Measurements from ENCODE around the gene ATG13.
A peak's percentile ranks its signal among the peaks of the same experiment; 100 is the strongest.
"Not testable (repeated sequence)": the region's sequence is repeated elsewhere in the genome, so short reads cannot be mapped to it uniquely, and the experiment has no call there.

Gene ATG13

GRCh38 chr11:46617134-46617971 is at the start of gene ATG13, which contains the start of gene HARBI1:
TSS of gene ATG13 (plus strand) at chr11:46617553. CDS start at chr11:46644292, 26,739 bp downstream.
TSS of gene HARBI1 (minus strand) at chr11:46617227. CDS start at chr11:46616237, 990 bp downstream.
- DNase-seq, result peak; percentile 92

- no peak for DNase-seq
Observed at GRCh38 chr11:46570790-46571398, 46.5 kb upstream of the ATG13 start.

- no peak for DNase-seq
Observed at GRCh38 chr11:46574656-46575055, 42.7 kb upstream of the ATG13 start.

GRCh38 chr11:46577058-46577457 is 40.3 kb upstream of the ATG13 start:
- DNase-seq, result no peak

DNA sequence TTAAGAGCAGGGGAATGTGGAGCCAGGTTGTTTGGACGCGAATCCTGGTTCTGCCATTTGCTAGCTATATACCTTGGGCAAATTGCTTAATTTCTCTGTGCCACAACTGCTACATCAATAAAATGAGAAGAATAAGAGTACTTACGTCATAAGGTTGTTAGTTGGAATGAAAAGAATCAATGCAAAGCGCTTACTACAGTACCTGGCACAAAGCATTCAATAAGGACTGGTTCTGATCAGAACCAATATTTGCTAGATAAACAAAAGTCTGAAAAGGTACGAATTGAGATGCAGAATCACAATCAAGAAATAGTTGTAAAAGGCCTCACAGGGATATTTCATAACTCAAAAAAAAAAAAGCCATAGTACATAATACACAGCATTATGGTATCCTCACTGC is 34.8 kb upstream of the ATG13 start:
- DNase-seq, result no peak

- not testable (repeated sequence) for DNase-seq
Observed at GRCh38 chr11:46583513-46583912, 33.8 kb upstream of the ATG13 start.

GRCh38 chr11:46588131-46588530 is 29.2 kb upstream of the ATG13 start:
- DNase-seq, result no peak

DNA sequence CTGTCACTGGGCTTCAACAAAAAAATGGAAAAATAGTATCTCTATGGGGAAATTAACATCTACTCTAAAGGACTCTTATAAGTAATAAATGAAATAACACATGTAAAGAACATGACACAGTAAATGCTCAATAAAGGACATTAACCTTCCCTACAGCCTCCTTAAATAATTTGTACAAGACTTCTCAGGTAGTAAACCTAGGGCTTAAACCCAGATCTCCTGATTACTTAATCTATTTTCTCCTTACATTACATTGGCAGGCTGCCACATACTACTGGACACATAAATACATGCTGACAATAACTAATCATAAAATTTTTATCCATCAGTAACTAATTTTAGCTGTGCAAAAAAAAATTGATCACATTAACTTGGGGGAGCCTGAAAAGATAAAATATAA is 28.4 kb upstream of the ATG13 start:
- no peak for DNase-seq

DNA sequence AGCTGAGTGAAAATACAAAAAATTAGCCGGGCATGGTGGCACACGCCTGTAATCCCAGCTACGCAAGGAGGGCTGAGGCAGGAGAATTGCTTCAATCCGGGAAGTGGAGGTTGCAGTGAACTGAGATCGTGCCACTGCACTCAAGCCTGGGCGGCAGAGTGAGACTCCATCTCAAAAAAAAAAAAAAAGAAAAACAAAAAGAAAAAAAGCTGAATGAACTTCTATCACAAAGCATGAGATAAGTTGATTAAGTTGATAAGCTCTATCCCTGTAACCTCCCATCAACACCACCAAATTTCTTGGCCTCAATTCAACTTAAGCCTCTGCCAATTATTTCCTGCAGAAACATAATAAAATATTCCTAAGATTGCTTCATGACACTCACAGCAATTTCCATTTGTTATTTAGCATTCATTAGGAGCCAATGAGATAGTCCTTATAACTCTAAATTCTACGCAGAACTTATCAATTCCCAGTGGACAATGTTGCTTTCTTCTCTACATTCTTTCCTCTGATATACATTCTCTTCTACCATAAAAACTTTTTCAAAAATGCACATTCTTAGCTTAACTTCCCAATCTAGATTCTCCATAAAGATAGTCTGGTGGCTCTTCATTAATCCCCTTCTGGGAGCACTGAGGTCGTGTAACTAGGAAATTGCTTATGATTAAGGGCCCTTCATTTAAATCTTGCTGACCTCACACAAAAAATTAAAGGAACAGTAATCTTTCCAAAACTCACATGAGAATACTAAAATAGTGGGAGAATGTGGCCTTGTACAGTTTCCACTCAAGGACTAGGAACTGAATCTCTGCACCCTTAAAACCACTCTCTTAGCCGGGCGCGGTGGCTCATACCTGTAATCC is 26.4 kb upstream of the ATG13 start:
- no peak for DNase-seq

GRCh38 chr11:46593550-46594373 is 23.6 kb upstream of the ATG13 start, which contains the start of gene AMBRA1:
TSS of gene AMBRA1 (minus strand) at chr11:46594023. CDS start at chr11:46548380, 45,643 bp downstream.
- DNase-seq, result peak; percentile 76

DNA sequence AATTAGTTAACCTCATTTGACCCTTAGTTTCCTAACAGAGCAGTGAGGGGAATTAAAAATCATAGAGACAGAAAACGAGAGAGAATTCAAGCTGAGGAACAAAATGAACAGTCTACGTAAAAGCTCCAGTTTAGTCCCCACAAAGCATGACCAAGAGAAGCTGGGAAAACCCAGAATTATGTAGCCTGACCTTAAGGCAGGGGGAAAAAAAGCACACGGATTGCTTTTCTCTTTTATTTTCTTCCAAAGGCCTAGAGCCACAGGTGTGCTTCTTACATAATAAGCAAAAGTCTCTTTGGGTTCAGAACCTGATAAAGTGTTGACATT is 23.0 kb upstream of the ATG13 start:
- no peak for DNase-seq

GRCh38 chr11:46594785-46595184 is 22.6 kb upstream of the ATG13 start:
- no peak for DNase-seq

GRCh38 chr11:46597155-46597554 is 20.2 kb upstream of the ATG13 start:
- no peak for DNase-seq

- DNase-seq, result no peak
Observed at GRCh38 chr11:46597609-46598219, 19.6 kb upstream of the ATG13 start.

DNA sequence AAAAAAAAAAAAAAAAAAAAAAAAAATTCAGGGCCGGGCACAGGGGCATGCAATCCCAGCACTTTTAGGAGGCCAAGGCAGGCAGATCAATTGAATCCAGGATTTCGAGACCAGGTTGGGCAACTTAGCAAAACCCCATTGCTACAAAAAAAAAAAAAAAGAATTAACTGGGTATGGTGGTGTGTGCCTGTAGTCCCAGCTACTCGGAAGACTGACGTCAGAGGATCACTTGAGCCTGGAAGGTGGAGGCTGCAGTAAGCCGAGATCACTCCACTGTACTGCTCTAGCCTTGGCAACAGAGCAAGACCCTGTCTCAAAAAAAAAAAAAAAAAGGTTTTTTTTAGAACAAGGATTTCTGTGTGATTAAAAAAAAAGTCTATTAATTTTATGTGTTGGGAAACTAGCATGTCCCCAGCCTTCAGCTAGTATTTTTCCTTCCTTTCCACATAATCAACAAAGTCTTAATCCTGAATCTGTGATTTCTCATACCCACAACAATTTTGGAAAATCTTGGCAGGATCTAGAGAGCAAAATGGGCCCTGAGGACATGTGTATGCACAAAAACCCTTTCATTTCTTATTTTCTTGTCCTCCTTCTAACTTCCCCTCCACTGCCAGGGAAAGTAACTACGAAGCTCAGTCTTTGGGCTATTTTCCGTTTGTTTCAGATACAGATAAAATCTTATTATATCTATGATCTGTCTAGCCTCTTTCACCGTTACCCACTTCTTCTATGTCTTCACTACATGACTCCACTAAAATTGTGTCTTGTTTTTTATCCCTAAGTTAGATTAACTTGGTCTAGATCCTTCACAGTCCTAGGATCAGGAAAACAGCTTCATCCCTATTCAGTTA is 17.8 kb upstream of the ATG13 start:
- no peak for DNase-seq

GRCh38 chr11:46600194-46600960 is 17.0 kb upstream of the ATG13 start:
- DNase-seq, result no peak

DNA sequence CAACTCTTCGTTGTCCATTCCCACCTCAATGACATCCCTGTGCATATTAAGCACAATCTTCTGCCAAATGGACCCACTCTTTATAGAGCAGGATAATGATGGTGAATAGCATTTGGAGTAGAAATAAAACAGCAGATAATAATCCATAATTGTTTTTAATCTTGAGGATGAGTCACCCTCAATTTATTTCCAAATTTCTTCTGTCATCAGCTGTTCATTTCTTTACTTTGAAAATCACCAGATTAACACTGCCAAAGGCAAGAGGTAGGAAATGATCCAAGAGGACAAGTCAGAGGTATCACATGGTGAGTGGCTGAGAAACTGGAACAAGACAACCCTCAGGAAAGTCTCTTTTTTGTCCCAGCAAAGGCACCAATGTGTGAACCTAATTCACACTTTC is 16.2 kb upstream of the ATG13 start:
- DNase-seq, result no peak

- no peak for DNase-seq
Observed at GRCh38 chr11:46603704-46604308, 13.5 kb upstream of the ATG13 start.

DNA sequence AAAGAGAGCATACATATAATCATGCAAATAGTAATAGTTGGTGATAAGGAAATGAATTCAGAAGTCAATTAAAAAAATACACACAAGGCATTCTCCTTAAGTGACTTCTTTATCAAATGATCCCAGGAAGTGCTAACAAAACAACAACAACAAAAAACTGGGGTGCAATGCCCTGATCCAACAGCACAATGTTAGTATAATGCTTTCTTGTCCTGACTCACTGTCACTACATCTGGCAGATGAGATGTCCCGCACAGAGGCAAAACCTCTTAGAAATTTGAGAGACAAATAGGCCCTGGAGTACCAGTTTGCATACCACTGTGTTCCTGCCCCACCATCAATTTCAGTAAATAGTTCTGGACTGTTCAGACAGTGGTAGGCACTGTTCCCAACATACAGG is 12.6 kb upstream of the ATG13 start:
- DNase-seq, result no peak

GRCh38 chr11:46607516-46607915 is 9.8 kb upstream of the ATG13 start:
- no peak for DNase-seq
